ENCODE data around the gene TRIM28.

TRIM28 gene

DNA sequence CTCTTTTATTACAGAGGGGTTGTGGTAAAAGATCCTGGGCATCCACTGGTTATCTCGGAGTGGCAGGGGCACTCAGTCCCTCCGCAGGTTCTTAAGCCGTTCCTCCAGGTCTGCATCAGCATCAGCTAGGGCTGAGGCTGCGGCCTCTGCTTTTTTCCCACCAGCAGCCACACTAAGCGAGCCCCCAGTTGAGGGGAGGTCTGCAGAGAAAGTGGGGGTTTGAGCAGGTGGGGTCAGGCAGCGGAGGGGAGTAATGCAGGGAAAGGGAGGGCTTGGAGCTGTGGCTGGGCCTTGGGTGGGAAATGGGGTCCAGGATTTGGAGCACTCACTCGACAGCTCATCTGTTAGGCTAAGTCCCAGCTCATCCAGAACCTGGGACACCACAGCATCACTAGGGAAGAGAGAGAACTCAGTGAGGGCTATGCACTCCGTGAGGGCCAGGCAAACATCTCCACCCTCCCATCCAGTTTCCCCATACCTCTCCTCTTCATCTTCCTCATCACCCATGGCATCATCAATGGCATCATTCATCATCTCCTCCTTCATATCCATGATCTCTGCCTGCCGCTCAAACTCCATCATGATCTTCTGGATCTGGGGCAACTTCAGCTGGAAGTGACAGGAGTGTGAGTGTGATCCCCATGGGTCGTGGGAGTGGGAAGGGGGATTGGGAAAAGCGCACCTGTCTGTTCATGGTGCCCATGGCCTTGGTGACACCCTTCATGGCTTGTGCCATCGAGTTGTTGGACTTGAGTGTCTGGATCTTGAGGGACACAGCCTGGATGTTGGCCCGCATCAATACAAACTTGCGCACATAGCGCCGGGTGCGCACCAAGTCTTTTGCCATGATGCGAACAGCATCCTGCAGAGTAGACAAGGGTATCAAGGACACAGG lies 8.0 kb downstream of the TRIM28 start:
- no peak overlapping the region for H3K4me3 ChIP-seq (ENCODE audit: low read depth, low read length)
- TF ChIP-seq, protein P1, sequence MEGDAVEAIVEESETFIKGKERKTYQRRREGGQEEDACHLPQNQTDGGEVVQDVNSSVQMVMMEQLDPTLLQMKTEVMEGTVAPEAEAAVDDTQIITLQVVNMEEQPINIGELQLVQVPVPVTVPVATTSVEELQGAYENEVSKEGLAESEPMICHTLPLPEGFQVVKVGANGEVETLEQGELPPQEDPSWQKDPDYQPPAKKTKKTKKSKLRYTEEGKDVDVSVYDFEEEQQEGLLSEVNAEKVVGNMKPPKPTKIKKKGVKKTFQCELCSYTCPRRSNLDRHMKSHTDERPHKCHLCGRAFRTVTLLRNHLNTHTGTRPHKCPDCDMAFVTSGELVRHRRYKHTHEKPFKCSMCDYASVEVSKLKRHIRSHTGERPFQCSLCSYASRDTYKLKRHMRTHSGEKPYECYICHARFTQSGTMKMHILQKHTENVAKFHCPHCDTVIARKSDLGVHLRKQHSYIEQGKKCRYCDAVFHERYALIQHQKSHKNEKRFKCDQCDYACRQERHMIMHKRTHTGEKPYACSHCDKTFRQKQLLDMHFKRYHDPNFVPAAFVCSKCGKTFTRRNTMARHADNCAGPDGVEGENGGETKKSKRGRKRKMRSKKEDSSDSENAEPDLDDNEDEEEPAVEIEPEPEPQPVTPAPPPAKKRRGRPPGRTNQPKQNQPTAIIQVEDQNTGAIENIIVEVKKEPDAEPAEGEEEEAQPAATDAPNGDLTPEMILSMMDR (IDR thresholded peaks at IDR 0.05; ENCODE audit: low read depth, low read length, missing control alignments): no peak
- DNase-seq (ENCODE audit: low read depth): no peak

DNA sequence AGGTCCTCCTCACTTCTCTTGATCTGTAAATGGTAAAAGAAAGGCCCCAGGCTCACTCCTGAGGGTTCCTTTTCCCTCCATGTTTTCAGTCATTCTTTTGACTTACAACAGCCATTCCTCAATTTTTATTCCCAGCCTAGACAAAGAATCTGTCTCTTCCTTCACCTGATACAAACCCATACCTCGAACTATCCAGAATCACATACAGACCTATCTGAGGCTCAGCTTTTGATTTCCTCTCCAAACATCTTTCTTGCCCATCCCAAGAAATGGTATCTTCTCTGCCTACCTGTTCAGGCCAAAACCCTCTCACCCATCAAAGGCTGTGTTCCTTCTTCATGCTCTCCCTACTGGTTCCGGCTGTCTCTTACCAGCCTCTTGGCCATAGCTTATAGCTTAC lies 8.8 kb downstream of the TRIM28 start:
- TF ChIP-seq, protein P1 (IDR thresholded peaks at IDR 0.05; ENCODE audit: low read depth, low read length, missing control alignments): no peak
- H3K4me3 ChIP-seq (ENCODE audit: low read depth, low read length): no peak overlapping the region
- DNase-seq (ENCODE audit: low read depth): no peak

DNA sequence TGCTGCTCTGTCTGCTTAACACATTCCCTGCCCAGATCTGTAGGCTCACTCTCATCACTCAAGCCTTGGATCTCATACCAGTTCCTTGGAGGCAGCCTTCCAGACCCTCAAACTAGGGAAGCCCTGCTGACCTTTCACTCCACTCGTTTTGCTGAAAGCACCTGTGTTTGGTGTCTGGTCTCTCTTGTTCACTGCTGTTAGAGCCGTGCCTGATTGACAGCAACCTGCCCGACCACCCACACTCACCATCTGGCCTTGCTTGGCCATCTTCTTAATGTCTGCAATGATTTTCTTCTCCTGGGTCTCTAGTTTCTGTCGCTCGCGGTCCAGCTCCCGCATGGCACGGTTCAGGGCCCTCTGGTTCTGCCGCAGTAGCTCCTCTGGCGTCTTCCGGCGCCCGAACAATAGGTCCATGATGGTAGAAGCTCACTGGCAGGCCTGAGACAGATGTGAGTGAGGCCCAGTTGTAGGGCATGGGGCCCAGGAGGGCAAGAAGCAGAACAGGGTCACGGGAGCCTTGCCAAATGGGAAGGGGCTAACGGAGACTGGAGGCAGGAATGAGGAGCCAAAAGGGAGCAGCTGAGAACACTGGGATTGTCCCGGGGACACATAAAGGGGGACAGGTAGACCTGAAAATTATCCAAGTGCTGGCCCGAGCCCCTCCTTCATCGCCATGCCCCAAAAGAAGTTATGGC lies 10.1 kb downstream of the TRIM28 start:
- H3K4me3 ChIP-seq (ENCODE audit: low read depth, low read length): peak overlapping the region; percentile 68
- TF ChIP-seq, protein P1 (IDR thresholded peaks at IDR 0.05; ENCODE audit: low read depth, low read length, missing control alignments): no peak
- DNase-seq (ENCODE audit: low read depth): no peak

DNA sequence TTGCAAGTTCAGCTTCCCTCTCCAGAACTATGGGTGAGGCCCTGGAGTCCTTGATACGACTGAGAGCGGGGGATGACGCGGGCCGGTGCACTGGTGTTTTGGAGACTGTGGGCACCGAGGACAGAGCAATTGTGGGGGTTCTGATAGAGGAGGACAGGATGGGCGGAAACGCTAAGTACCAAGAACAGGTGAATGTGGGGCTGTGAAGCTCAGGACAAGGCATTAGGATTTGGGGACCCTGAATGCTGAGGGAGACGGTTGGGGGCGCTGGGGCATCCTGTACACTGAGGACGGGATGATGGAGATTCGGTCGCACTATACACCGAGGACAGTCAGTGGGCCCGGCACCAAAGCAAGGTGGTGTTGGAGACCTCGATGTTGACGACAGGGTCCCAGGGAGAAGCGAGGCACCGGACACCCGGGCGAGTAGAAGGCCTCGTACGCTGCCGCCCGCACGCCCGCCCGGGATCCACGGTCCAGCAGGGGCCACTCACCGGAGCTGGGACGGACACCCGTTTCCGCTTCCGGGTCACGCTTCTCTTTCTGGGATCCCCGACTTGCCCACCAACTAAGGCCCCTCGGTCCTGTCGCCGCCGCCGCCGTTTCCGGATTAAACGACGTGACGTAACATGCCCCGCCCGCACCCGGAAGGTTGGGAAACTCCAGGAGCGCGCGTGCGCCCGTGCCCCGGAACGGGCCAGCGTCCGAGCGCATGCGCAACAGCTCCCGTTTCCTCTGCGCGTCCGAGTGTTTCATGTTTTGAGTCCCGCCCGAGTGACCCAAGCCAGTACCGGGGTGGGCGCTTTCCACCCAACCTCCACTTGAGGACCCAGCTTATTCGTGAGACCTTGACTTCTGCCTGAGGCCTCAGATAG lies 10.9 kb downstream of the TRIM28 start, which contains the start of gene CHMP2A:
Gene CHMP2A (minus strand): TSS at position 612 of the 875 bp plus-strand sequence. CDS start 893 bp downstream, outside the sequence.
- TF ChIP-seq, protein P1 (IDR thresholded peaks at IDR 0.05; ENCODE audit: low read depth, low read length, missing control alignments): no peak
- peak; percentile 86 for DNase-seq (ENCODE audit: low read depth)
- peak within 1 kb of the TSS; percentile 68 for H3K4me3 ChIP-seq (ENCODE audit: low read depth, low read length)

DNA sequence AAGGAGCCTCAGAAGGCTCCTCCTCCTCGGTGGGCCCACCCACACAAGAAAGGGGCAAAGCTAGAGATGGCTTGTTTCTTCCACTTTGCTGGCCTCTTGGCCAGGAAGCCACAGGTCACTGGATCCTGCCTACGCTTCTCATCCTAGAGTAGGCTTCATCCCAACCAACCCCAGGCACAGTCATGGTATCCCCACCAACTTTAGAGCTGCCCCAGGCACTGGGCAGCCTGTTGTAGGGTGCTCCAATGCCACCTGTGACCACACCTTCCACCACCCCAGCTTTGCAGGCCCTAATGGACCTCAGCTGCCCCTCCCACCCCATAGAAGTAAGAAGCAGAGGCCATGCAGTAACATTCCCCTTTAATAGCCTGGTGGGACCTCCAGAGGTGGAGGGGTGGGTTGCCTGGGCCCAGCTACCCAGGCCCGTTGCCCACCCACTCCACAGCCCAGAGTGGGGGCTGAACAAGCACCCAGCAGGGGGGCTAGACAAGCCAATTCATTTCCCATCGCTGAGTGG lies 11.6 kb downstream of the TRIM28 start:
- TF ChIP-seq, protein P1 (IDR thresholded peaks at IDR 0.05; ENCODE audit: low read depth, low read length, missing control alignments): no peak
- DNase-seq (ENCODE audit: low read depth): no peak
- peak overlapping the region; percentile 68 for H3K4me3 ChIP-seq (ENCODE audit: low read depth, low read length)

DNA sequence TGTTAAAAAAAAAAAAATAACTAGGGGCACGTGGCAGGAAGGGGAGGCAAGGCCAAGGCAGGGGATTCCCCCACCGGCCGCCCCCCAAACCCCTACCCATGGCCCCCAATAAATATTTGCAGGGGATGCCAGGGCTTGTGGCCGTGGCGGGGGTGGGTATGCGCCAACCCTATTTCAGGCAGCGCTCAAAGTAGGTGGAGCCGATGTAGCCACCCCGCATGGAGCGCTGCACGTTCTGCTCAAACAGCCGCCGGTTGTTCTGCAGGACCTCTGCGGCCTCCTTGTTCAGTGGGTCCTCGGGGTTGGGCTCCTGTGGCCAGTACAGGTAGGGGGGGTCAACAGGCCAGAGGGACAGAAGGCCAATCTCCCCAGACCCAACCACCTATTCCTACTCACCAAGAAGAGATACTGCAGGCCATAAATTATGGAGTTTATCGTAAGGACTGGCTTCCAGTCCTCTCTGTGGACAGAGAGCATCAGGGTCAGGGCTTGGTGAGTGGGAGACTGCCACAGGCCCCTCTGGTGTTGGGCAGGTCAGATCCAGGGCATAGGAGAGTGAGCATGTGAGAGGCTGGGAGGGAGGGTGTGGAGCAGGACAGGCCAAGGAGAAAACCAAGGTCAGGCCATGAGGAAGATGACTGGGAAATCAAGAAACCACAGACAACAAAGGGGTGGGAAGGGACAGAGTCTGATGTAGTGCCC lies 12.2 kb downstream of the TRIM28 start:
- DNase-seq (ENCODE audit: low read depth): no peak
- H3K4me3 ChIP-seq (ENCODE audit: low read depth, low read length): no peak overlapping the region
- TF ChIP-seq, protein P1 (IDR thresholded peaks at IDR 0.05; ENCODE audit: low read depth, low read length, missing control alignments): no peak
